Activated CD4-positive, CD25-positive, alpha-beta regulatory T cell treated with anti-CD3 and anti-CD28 coated beads, Interleukin-2, amount 50 U/mL, for 72 hours (primary cell): ENCODE data around the gene SSR3.
"Not testable (repeated sequence)": the region's sequence is repeated elsewhere in the genome, so short reads cannot be mapped to it uniquely, and the experiment has no call there.

Experiments used
- DNase-seq: peaks from one replicate; pipeline ENCODE4 v3.0.0; 2021

Gene SSR3

DNA sequence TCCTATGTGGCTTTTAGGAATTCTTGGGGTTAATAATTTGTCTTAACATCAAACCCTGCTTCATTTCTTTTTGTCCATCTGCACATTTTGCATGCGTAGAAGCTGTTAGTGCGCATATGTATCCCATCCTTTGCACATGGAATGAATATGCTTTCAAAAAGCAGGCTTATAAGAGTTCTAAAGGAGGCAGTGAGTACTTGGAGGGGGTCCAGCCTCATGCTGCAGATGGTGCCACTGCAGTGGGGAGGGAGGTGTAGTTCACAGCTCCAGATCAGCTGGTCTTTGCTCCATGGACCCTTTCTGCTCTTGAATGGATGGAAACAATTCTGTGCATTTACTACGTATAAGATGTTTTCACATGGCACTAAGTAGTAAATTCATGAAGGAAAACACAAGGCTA lies 20.7 kb upstream of the SSR3 start:
- no peak for DNase-seq

- not testable (repeated sequence) for DNase-seq
Measured at GRCh38 chr3:156569881-156570280, 15.0 kb upstream of the SSR3 start.

DNA sequence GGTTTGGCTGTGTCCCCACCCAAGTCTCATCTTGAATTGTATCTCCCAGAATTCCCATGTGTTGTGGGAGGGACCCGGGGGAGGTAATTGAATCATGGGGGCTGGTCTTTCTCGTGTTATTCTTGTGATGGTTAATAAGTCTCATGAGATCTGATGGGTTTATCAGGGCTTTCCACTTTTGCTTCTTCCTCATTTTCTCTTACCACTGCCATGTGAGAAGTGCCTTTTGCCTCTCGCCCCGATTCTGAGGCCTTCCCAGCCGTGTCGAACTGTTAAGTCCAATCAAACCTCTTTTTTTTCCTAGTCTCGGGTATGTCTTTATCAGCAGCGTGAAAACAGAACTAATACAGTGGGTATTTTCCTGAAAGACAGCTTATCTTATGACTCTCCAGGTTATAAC lies 14.1 kb upstream of the SSR3 start:
- not testable (repeated sequence) for DNase-seq

GRCh38 chr3:156563900-156564682 lies 9.2 kb upstream of the SSR3 start:
- no peak for DNase-seq

DNA sequence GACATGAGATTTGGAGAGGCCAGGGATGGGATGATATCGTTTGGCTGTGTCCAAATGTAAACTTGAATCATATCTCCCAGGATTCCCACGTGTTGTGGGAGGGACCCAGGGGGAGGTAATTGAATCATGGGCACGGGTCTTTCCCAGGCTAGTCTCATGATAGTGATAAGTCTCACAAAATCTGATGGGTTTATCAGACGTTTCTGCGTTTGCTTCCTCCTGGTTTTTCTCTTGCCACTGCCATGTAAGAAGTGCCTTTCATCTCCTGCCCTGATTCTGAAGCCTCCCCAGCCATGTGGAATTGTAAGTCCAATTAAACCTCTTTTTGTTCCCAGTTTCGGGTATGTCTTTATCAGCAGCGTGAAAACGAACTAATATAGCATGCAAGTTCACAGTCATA lies 7.6 kb upstream of the SSR3 start:
- not testable (repeated sequence) for DNase-seq

- DNase-seq: no peak
Measured at GRCh38 chr3:156561533-156561932, 6.6 kb upstream of the SSR3 start.

GRCh38 chr3:156559321-156559720 lies 4.4 kb upstream of the SSR3 start:
- no peak for DNase-seq

- no peak for DNase-seq
Measured at GRCh38 chr3:156558389-156558788, 3.5 kb upstream of the SSR3 start.

- no peak for DNase-seq
Measured at GRCh38 chr3:156554515-156554841, 439 bp downstream of the SSR3 start.

DNA sequence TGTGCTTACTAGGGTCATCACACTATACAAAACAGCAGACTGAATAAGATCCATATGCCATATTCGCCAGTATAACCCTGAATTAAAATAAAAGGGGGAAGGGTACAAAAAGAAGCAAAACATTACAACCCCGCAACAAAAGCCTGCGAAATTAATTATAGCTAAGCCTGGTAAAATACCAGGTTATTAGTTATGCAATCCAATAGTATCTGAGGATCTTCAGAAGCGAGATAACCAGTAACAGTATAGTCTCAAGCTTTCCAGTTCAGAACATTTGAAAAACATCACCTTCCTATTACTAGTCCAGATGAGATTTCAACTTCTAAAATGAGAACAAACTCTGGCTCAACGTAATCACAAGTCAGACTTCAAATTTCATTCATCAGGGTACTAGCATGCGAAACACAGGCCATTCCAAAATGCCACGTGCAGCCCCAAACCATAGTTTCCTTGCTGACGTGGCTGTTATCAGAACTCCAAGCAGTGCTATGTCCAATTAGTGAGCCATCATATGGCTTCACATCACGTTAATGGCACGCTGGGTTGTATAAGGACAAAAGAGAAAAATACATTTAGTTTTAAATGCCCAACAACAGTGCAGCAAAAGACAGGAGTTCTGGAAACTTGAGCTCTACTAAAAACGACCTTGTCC lies 1.1 kb downstream of the SSR3 start:
- no peak for DNase-seq

DNA sequence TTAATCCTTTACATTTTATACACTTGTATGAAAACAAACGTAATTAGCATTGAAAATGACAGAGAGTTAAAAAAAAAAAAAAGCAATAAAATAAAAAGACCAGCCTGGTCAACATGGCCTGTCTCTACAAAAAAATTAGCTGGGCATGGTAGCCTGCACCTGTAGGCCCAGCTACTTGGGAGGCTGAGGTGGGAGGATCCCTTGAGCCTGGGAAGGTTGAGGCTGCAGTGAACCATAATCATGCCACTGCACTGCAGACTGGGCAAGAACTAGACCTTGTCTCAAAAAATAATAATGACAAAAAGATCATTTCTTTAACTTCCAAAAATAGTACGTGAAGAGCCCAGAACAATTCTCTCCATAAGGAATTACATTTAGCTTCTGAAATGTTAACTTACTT lies 1.9 kb downstream of the SSR3 start:
- no peak for DNase-seq

GRCh38 chr3:156551746-156552145 lies 3.2 kb downstream of the SSR3 start:
- no peak for DNase-seq

GRCh38 chr3:156551261-156551660 lies 3.7 kb downstream of the SSR3 start:
- DNase-seq: no peak

GRCh38 chr3:156548902-156549301 lies 6.0 kb downstream of the SSR3 start:
- DNase-seq: no peak

DNA sequence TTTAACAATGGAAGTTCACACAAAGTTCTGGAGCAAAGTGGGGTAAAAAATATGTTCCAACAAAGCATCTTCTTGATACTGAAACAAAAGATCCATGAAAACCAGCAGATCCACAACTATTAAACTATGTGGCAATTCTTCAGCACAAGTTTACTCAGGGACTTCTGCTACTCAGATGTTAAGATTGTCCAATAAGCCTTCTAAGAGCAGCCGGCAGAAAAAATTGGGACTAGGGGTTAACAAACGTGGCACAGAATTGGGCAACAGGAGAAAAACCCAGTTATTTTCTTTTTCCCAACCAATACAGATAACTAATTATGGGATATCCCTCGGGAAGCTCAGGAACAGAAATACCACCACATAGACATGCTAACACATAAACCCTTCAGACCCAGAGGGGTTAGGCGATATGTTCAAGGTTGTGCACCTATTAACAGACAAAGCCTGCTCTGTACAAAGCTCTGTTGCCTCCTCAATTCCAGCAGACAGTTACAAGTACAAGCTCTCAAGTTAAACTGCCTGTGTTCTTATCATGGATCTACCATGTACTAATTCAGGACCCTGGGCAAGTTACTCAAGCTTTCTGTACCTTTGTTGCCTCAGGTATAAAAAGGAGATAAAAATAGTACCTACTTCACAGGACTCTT lies 6.8 kb downstream of the SSR3 start:
- no peak for DNase-seq

GRCh38 chr3:156547637-156548036 lies 7.3 kb downstream of the SSR3 start:
- no peak for DNase-seq

DNA sequence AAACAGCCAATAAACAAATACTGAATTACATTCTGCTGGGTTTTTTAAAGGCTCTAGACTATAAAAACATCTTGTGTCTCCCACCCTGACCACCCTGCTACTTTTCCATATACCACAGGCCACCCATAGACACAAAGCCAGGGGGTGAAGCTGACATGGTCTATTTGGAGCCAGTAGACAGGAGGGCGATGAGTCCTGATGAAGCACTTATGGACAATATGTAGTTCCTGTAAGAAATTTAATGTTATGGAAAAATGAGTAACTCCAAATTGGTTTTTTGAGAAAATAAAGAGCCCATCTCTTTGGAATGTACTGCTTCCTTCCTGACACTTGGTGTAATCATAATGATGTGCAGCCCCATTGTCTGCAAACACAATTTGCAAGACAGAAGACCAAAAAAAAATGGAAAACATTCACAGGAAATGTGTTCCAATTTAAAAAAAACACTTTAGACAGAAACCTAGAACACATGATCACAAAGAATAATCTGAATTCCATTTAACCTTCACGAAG lies 11.8 kb downstream of the SSR3 start:
- DNase-seq: no peak

DNA sequence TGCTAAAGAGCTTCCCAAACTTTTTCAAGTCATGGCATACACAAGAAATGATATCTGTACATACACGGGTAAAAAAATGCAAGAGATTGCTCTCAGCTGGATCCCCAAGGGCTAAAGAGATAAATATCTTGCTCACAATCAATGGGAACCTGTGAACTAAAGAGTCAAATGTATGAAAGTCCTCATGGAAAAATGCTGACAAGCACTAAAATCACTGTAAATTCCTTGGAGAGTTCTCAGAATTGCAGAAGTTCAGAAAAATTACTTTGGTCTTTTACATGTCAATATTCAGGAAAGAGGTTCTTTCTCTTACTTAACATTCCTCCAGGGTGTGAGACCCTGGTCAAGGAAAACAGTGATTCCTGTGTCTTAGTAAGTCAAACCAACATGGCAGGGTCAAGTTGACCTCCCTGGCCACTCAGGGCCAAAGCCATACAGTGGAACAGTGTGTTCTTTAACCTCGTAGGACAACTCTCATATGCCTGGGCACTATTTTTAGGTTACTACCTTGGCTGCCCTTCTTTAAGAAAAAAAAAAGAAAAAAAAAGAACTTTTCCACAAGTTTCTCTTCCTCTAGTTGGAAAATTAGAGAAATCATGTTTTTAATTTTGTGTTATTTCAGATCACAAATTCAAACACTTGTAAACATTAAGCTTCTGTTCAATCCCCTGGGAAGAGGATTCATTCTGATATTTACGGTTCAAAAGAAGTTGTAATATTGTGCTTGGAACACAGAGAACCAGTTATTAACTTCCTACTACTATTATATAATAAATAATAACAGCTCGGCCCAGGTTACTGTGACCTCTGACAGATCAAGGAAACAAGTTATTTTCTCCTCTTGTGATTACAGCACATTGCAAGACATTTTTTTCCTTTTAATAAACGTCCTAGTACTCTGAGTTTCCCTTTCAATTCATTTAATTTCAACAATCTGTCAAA lies 12.5 kb downstream of the SSR3 start:
- no peak for DNase-seq

GRCh38 chr3:156539802-156540201 lies 15.1 kb downstream of the SSR3 start:
- no peak for DNase-seq

DNA sequence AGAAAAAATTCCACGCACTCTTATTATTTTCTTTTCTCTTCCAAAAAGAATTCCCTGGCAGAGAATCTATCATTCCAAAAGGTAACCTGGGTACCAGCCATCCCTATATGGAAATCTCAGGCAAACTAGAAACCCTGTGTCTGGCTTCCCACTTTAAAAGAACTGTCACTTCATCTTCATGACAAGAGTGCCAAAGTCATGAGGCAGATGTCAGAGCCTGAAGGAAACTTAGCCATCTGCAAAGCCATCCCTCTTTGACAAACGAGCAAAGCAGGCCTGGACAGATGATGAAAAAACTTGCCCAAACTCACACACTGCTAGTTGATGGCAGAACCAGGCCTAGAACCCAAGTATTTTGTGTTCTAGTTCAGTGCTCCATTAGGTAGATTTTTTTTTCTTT lies 15.9 kb downstream of the SSR3 start:
- no peak for DNase-seq

DNA sequence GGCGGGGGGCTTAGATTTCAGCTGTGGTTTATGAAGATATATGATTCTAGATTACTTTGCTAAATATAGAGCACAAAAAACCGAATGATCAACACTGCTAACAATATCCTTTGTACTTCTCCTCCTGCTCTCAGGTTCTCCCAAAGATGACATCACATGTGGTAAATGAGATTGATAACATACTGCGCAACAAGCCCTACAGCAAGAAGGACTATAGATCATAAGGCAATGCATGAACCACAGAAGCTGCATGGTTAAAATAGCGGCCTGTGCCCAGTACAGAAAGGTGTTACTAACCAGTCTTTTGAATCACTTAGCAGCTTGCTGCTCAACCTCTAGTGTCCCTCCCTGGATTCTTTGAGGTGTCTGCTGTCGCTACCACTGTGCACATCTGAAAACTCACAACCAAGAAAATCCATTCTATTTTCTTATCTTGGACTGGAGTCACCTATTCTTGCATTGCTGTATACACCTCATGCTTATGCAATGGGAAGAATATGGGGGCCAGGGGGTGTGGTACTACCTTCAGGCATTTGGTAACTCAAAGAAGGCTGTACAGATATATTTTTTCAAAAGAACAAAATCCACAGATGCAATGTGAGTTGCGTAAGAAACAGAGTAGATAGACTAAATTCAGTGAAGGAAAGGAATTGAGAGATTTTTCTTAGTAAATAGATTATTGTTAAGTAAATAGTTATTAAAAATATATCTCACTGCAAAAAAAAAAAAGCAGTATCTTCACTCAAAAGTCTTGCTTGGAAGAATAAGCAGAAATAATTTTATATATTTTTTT lies 18.2 kb downstream of the SSR3 start:
- DNase-seq: no peak

DNA sequence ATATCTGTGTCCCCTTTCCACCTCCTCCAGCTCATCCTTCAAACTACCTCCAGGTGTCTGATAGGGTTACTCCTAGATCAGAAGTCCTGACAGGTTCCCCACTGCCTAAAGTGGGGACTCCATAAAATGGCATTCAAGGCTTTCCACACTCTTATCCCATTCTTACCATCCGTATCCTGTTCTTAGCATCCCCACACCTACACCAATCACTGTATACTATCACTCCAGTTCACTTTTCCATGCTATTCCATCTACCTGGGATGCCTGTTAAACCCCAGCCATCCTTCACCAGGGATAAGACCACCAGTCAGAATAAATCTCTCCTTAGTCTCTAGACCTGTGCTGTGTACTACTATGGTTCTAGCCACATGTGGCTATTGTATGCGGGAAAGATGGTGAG lies 19.1 kb downstream of the SSR3 start:
- DNase-seq: no peak
